Body of pancreas (tissue), 4 donors: ENCODE measurements around the gene PWWP3B. TPM values are rescaled to one million over a fixed set of nuclear protein-coding genes. Genes with fewer than 3 reads are reported as not detected.
"Not testable (repeated sequence)": the region's sequence is repeated elsewhere in the genome, so short reads cannot be mapped to it uniquely, and the experiment has no call there.

Experiments
- ATAC-seq: fragments of 150-250 bp; one replicate; pipeline ENCODE4 v1.9.1; 2016
- DNase-seq, 4 donors: peaks; one replicate each; pipeline ENCODE4 v3.0.0-alpha.2; 2019
- H3K27ac ChIP-seq, 4 donors: fragments of 200-600 bp; sonication (generic); 1 replicate in 3 of 4; 2 replicates in 1 of 4; pipeline versions ENCODE4 v1.5.1 to v1.6.1; 2016 to 2019; ENCODE audit warnings: mild to moderate bottlenecking in 1 of 4, mixed read lengths in 1 of 4, moderate library complexity in 1 of 4
- H3K27me3 ChIP-seq, 2 donors: fragments of 200-600 bp; sonication (generic); one replicate each; pipeline ENCODE4 v1.6.0; 2016; ENCODE audit warnings: mild to moderate bottlenecking in 1 of 2
- H3K36me3 ChIP-seq, 2 donors: fragments of 200-600 bp; sonication (generic); replicated peaks in 1 of 2; 2 replicates each; pipeline ENCODE4 v1.5.1; 2016; ENCODE audit warnings: low read depth in 2 of 2; ENCODE audit not compliant: insufficient read depth in 1 of 2
- H3K4me1 ChIP-seq: fragments of 200-600 bp; sonication (generic); one replicate; pipeline ENCODE4 v1.6.0; 2016
- H3K4me3 ChIP-seq, 2 donors: fragments of 200-600 bp; sonication (generic); 1 replicate in 1 of 2; 2 replicates in 1 of 2; pipeline ENCODE4 v1.5.1; 2016 to 2019
- H3K9me3 ChIP-seq, 3 donors: fragments of 200-600 bp; sonication (generic); 1 replicate in 2 of 3; 2 replicates in 1 of 3; pipeline ENCODE4 v1.5.1; 2016
- CTCF ChIP-seq, 7 experiments: fragments of 450-650 bp in 4 of 7; fragments of 200-600 bp in 3 of 7; sonication (generic) in 3 of 7; IDR thresholded peaks; one replicate each; pipeline ENCODE4 v1.5.1; 2016 to 2019; ENCODE audit warnings: antibody characterized with exemption in 7 of 7
- POLR2A ChIP-seq, 3 donors: fragments of 450-650 bp; IDR thresholded peaks; one replicate each; pipeline ENCODE4 v1.6.1; 2016; ENCODE audit warnings: antibody characterized with exemption in 3 of 3, mild to moderate bottlenecking in 2 of 3
- WGBS, 2 donors: methylation state at CpG; one replicate each; pipeline ENCODE4 v1.1.5; 2017; 5-methylcytosine and 5-hydroxymethylcytosine counted together
- intact Hi-C: fragments of 100-400 bp; cut with DNase I; formaldehyde crosslinking; loops from one replicate; pipeline ENCODE4 v1.15.1; 2023
- total RNA-seq, 2 donors: library from RNA; depleted of rRNA; stranded (reverse); fragments of >200 nt; gene quantifications; one replicate each; pipeline ENCODE4 v1.1.0, GENCODE V29; 2016

Gene PWWP3B
- total RNA-seq, 2 donors from 2014 or later, result 6.0 to 9.6 TPM

DNA sequence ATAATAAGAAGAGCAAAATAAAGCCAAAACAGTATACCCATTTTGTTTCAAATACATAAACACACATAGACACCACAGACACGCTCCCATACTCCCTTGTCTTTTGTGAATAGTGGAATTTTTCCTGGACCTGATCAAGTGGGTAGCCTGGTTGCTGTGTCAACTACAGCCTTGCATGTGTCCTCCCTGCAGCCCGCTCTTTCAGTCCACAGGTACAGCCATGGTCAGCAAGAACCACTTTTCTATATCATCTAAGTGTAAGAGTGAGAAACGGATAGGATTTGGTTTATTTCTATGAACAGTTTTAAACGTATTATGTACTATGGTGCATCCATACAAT is 9.8 kb downstream of the PWWP3B start:
- H3K27ac ChIP-seq, result no peak overlapping the region
- no peaks in the 10 kb centered on the region for H3K36me3 ChIP-seq
- DNase-seq (no peak), ATAC-seq (no peak)
- H3K27me3 ChIP-seq, result no peaks in the 10 kb centered on the region
- peaks cover 11% of the 10 kb centered on the region for H3K4me1 ChIP-seq
- TF ChIP-seq POLR2A (IDR thresholded peaks at IDR 0.05), result no peak
- no peak for TF ChIP-seq CTCF (IDR thresholded peaks at IDR 0.05)
- intact Hi-C loops, result no loop called here
- 81 to 86% methylated on average over 4 of the region's 4 CpGs for WGBS, 2 donors
- no peak overlapping the region for H3K4me3 ChIP-seq
- no peaks in the 10 kb centered on the region for H3K9me3 ChIP-seq

DNA sequence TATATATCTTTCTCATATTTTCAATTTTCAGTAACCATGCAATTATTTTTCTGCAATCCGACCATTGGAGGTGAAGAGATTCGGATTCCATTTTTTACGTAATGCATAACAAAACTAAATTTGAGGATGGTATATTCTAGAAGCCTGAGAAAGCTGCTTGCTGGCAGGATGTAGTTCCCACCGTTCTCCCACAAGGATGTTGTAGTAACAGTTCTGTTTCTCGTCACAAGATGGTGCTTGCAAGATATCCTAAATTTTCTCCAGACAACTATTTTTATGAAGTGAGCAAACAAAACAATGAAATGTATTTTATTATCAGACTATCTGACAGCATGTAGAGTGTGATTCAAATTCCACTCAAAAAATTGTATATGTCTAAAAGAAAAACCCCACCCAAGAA is 10.7 kb downstream of the PWWP3B start:
- H3K36me3 ChIP-seq, result no peaks in the 10 kb centered on the region
- WGBS, 2 donors, result 86 to 90% methylated on average over 5 of the region's 5 CpGs
- intact Hi-C loops, result no loop called here

DNA sequence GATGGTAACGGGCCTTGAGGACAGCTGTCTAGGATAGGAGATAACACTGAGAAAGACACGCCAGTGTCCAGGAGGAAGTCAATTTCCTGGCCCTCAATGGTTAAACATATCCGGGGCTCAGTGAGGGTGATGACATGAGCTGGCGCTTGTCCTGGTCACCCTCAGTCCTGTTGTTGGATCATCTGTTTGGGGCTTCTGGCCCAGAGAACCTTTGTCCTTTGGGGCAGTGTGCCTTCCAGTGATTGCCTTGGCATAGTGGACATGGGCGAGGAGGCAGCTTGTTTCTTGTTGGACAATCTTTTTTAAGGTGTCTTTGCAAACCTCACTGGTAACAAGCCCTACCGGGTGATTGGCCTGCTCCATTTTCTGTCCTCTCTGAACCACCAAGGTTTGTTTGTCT is 15.6 kb downstream of the PWWP3B start:
- H3K4me1 ChIP-seq, H3K4me3 ChIP-seq, H3K27me3 ChIP-seq, intact Hi-C loops, H3K9me3 ChIP-seq, ATAC-seq, H3K27ac ChIP-seq, DNase-seq, H3K36me3 ChIP-seq: not testable (repeated sequence)
- 89% methylated on average over 3 of the region's 6 CpGs; no CpG with 5 or more reads in 1 of the 2 donors for WGBS, 2 donors

More for the DNA sequence above, 10.7 kb downstream of the PWWP3B start:
- H3K4me3 ChIP-seq, result no peak overlapping the region
- H3K9me3 ChIP-seq, result no peaks in the 10 kb centered on the region
- no peak overlapping the region for H3K27ac ChIP-seq
- TF ChIP-seq CTCF (IDR thresholded peaks at IDR 0.05) (no peak), POLR2A (IDR thresholded peaks at IDR 0.05) (no peak)
- DNase-seq (no peak), ATAC-seq (no peak)
- peaks cover 9% of the 10 kb centered on the region for H3K4me1 ChIP-seq
- no peaks in the 10 kb centered on the region for H3K27me3 ChIP-seq

DNA sequence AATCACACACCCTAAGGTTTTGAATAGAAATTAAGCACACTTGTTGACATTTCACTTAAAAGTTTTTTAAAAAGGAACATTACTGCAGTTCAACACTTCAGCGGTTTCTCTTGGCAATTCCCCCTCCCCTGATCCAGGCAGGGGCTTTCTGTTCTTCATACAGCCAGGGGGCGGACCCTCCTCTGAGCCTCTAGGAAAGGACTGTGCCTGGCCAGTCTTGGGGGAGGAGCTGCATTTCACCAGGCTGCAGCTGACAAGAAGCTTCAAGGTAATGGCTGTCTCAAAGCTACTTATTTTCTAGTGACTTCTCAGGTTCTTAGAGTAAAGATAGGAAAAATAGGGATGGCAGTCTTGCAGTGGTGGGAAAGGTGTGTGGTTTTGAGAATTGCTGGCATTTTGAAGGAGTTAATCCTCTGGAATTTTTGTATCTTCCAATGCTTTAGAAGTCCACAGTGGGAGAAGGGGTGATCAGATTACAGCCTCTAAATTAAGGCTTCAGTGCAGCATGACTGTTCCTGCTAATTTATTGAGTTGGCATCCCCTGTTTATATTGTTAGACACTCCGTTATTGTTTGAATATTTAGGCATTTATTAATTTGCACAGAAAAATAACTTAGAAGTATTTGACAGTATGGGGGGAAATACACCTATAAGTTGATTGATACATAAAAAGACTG is 33.5 kb downstream of the PWWP3B start:
- 59 to 71% methylated on average over 3 of the region's 3 CpGs for WGBS, 2 donors
- H3K4me3 ChIP-seq, result no peak overlapping the region
- no peak for TF ChIP-seq CTCF (IDR thresholded peaks at IDR 0.05)
- DNase-seq (no peak), ATAC-seq (no peak)
- intact Hi-C loops, result no loop called here
- no peaks in the 10 kb centered on the region for H3K9me3 ChIP-seq
- no peaks in the 10 kb centered on the region for H3K27me3 ChIP-seq
- peaks cover 0 to 2% of the 10 kb centered on the region in 2 donors for H3K36me3 ChIP-seq
- no peak overlapping the region for H3K27ac ChIP-seq
- no peaks in the 10 kb centered on the region for H3K4me1 ChIP-seq

- Histone ChIP-seq H3K27ac (no peak overlapping the region), H3K27me3 (no peaks in the 10 kb centered on the region), H3K9me3 (no peaks in the 10 kb centered on the region), H3K4me3 (no peak overlapping the region), H3K36me3 (peaks cover 0 to 2% of the 10 kb centered on the region in 2 donors), H3K4me1 (no peaks in the 10 kb centered on the region)
- no peak for ATAC-seq
- TF ChIP-seq POLR2A (IDR thresholded peaks at IDR 0.05) (no peak), CTCF (IDR thresholded peaks at IDR 0.05) (no peak)
- DNase-seq, result no peak
- intact Hi-C loops, result no loop called here
Measured at GRCh38 chrX:106203315-106203714, 35.2 kb downstream of the PWWP3B start.
